GM21576 (cell line): ENCODE results near the gene CTNNA2.

Experiments used
- ATAC-seq: cut with Tn5 transposase; IDR thresholded peaks from one replicate; pipeline ENCODE4 v1.9.1; 2021; ENCODE audit warnings: mild to moderate bottlenecking, moderate library complexity; ENCODE audit not compliant: unreplicated experiment

The CTNNA2 gene

DNA sequence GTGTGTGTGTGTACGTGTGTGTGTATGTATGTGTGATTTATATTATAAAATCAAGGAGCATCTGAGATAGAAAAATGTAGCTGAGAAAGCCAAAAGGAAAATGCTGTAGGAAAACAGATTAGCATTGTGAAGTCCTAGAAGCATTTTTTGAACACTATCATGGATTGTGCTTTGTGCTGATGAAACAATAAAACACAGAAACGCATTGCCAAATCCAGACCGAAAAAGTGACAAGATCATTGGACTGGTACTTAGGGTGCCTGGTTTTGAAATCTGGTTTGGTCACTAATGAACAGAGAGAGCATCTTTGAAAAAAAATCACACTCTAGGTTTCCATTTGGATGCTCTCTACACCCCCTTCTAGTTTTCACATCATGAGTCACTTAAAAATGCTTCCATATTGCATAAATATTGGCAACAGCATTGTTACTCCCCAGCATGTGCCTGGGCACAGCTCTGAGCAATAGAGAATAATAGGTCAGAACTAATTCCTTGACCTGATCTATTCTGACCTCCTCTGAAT is 1006.3 kb downstream of the CTNNA2 start:
- ATAC-seq = no peak

DNA sequence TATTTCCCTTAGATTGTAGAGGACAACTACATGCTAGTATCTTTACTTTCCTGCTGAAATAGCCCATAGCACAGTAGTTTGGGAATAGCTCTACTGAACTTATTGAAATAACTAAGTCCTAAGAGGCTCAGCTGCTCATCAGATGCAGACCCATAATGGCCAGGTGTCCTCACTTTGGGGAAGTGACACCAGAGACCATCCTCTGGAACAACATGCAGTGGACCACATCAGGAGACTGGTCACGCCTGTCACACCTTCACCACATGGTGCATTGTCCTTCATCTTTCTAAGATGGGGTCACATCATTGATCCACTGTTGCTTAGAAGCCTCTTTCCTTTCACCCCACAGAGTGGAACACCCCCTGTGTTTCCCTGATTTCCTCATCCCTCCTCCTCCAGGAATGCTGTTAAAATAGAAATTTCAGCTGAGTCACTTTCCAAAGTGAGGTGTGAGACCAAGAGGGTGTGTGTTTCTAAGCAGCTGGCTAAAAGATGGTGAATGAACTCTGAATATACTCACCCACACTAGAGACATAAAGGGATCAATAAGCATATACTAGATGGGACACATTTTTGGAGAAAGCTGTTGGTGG is 1006.9 kb downstream of the CTNNA2 start:
- no peak for ATAC-seq

DNA sequence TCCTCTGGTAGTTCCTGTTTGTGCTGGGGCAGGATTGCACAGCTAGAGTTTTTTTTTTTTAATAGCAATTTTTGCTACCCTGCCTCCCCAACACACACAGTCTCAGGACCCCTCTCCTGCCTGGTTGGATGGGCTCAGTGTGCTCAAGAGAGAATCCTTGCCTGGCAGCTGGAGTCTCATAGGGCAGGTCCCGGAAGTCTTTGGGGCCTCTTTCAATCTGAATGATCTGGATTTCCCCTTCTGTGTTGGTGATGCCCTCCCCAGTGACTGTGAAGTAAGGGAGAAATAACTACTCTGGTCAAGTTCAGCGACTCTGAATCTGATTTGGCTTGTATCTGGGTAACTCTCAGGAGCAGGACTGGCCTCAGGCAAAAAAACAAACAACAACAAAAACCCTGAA is 1012.3 kb downstream of the CTNNA2 start:
- ATAC-seq = peak; percentile 69

DNA sequence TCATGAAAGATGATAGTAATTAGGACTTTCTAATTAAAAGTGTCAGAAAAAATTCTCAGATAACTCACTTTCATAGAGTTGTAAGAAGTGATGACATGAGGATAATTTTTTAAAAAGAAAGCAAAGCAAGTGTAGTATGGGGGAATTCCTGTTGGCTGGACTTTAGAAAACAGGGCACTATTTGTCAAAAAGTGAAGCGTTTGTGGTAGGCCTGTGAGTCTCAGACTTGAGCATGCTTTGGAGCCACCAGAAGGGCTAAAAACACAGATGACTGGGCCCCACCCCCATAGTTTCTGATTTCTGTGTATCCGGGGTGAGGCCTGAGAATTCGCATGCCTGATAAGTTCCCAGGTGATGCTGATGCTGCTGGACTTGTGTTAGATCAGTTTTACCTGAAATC is 1014.3 kb downstream of the CTNNA2 start:
- no peak for ATAC-seq

DNA sequence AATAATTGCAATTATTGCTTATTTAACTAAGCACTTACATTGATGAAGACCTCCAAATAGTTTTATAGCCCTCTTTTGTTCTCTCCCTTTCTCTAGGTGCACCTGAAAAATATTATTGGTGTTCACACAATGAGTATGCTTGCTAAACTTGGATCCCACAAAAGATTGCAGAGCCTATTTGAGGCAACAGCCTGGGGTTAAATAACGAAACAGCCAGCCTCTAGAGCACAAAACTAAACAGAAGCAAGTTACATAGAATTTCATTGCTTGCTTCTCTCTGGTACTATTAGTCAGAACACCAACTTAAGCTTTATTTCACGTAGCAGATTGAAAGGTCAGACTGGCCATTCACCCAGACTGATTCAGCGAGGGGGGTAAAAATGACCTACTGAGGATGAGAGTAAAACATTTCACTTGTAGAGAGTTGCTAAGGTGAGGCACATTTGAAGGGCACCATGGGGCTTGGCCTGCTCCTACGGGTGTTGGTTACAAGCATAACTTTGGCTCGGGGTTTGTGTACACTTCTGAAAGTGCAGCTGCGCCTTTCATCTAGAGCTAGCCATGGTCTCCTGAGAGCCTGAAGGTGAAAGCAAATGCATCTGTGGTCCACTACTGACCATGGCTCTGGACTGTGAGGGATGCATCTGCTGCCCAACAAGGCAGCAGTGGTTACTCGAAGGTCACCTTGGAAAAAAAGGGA is 1016.8 kb downstream of the CTNNA2 start:
- ATAC-seq = no peak

DNA sequence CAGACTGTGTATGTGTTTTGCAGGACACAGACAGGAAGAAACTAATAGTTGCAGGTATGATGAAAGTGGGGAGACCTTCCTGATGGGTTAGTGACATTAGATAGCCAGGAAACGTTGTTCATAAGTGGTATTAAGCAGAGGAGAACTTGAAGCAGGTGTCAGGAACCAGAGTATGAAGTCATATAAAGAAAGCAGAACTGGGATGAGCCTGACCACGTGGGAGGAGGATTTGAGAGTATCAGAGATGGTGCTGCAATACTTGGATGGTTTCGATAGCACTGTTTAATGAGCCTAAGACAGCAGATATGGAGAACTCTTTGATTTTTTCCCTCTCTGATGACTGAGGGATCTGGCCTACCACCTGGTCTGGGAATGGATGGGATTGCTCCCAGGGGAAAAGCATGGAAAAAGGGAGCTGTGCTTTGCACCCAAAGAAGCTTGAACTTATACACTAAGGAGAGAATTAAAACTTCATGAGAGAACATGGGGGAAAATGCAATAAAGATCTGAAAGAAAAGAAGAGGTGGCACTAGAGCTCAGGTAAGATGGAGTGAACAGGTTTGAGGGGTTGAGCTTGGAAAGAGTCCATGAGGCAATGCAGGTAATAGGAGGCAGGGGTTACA is 1017.7 kb downstream of the CTNNA2 start:
- ATAC-seq = peak; percentile 70

DNA sequence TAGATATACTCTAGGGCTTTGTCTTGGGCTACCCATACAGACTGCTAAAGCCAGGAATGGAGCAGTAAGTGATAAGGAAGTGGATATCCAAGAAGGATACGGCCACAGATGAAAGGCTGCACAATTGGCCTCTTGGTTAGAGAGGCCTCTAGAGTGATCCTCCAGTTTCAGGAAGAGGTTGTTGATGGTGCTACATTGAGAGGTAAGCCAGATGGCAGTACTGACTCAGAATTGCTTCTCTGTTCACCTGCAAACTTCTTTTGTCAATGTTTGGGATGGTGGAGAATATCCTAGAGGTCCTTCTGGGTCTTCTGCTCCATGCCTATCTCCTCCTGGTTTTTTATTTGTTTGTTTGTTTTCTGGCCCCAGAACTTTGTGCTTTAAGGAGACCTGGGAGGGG is 1018.5 kb downstream of the CTNNA2 start:
- no peak for ATAC-seq

DNA sequence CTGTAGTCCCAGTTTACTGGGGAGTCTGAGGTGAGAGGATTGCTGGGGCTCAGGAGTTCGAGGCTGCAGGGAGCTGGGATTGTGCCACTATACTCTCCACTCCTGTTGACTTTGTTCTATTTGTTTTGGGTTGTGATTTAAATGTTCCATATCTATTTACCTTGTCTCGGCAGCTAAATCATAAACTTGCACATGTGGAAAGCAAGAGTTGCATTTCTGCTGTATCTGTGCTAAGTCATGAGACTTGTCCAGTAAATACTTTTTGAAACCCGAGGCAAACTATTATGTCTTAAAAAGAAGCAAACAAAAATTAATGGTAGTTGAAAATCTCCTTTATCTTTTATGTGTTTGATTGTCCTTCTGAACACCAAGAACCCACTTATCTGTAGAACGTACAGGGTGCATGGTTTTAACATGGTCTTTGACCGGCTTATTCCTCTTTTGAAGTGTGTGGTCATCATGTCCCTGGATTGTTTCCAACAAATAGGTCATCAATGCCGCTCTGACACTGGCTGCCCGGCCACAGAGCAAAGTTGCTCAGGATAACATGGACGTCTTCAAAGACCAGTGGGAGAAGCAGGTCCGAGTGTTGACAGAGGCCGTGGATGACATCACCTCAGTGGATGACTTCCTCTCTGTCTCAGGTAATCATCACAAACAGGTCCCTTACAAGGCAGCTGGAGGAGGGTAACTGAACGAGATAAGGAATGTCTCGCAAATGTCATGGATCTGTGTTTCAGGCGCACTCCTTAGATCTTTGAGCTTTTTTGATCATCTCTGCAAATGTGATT is 1032.8 kb downstream of the CTNNA2 start:
- ATAC-seq = no peak

DNA sequence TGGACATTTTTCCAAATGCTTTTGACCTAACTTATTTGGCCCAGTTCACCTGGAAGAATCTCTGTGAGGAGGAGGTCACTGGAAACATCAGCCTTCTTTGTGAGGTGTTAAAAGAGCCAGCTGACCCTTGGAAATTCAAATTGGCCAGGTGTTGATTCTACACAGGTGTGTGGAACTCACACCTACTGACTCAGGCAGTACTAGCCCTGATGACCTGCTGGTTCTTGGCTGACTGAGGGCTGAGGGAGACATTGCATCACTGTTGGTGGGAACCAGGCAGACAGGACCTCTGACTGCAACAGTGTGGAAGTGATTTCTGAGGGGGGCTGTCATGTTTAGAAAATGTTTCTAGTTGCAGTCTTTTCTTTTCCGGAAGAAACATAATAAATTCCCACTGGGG is 1033.9 kb downstream of the CTNNA2 start:
- no peak for ATAC-seq

DNA sequence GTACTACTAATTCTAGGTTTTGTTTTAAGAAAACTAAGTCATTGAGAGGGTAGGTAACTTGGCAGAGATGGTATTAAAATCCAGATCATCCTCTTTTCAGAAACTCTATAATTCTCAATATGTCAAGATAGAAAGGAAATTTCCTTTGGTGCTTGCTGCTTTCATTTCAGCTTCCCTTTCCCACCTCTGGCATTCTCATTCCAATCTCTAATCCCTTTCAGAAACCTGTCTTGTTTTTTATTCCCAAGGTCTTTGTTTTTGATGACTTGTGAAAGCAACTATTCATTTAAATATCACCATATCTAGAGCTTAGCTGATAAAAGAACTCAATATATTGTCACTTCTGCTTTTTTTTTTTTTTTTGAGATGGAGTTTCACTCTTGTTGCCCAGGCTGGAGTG is 1034.5 kb downstream of the CTNNA2 start:
- no peak for ATAC-seq

DNA sequence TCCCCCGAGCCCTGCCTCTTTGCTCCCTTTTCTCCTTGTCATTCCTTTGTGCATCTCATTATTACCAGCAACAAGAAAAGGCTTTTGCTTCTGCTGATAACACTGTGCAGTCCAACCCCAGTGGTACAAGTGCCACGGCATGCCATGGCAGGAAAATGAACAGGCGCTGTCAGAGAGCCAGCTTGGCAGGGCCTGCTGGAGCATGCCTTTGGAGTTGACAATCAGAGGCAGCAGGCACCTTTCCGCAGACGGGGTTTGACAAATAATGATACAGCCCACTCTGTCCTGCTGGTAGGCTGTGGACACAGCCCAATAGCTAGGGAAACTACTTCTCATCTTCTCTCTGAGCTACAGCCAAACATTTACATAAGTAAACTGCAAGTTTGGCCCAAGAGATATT is 1035.6 kb downstream of the CTNNA2 start:
- no peak for ATAC-seq

DNA sequence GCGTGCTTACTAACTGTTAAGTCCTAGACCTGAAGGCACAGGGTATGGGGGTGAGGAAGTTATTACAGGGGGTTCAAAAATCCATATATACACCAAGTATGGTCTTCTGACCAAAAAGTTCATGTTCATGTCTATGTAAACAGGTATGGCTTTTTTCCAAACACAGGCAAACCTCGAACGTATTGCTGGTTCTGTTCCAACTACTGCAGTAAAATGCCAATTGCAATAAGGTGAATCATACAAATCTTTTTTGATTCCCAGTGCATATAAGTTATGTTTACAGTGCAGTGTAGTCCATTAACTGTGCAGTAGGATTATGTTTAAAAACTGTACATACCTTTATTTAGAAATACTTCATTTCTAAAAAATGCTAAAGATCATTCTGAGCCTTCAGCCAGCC is 1037.0 kb downstream of the CTNNA2 start:
- ATAC-seq = no peak

DNA sequence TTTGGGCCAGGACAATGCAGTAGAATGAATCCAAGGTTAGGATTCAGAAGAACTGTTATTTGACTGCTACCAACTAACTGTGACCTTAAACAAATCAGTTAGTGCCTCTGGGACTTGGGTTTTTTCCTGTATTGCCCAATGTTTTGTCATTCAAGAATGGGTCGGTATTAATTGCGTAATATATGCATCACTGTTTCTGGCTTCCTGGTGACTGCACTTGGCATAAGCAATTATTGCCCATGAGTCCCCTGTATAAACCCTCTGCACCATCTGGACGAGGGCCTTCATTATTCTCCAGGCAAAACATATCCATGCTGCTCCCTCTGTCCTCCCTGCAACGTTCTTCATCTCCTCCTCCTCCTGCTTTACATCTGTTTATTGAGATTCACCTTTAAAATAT is 1047.5 kb downstream of the CTNNA2 start:
- no peak for ATAC-seq

DNA sequence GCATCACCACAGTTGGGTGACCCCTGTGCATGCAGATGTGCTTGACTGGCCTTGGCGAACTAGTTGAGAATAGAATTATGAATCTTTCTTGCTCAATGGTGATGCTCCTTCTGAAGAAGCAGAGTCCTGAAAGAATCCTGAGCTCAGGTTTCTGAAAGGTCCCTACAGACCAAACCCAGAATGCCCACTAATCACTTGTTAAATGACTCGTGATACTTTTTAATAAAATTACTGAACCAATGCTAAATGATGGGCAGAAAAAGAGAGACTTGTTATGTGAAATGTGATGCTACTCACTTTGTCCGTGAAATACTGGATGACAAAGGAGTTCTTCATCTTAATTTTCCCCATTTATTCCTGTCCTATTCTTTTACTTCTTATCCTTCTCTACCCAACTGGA is 1055.2 kb downstream of the CTNNA2 start:
- ATAC-seq = no peak

DNA sequence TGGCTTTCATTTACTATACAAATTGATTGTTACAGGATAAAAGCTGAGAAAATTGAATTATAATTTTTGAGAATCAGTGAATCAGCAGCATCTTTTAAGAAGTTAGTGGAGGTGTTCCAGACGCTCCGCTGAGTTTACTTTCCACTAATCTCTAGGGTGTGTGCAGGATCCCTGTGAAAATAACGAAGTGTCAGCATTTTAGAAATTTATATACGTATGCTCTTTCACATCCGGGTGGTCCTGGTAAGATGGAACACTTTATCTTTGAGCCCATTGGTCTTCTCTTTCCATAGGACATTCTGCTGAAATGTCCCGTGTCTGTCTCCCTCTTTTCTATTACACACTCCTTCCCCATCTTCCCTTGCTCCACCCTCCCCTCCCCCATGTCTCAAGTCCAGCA is 1060.3 kb downstream of the CTNNA2 start:
- ATAC-seq = no peak

DNA sequence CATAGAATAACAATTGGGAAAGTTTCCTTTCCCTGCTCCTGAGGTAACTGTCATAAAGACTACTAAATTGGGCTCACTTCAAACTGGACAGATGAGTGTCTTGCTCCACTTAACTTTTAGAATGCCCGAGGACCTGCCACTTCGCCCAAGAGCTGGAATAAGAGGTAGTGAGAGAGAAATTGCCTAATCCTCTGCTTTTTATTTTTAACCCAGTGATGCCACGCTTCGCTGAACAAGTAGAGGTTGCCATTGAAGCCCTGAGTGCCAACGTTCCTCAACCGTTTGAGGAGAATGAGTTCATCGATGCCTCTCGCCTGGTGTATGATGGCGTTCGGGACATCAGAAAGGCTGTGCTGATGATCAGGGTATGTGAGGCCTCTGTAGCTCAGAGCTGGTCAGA is 1061.1 kb downstream of the CTNNA2 start:
- no peak for ATAC-seq

DNA sequence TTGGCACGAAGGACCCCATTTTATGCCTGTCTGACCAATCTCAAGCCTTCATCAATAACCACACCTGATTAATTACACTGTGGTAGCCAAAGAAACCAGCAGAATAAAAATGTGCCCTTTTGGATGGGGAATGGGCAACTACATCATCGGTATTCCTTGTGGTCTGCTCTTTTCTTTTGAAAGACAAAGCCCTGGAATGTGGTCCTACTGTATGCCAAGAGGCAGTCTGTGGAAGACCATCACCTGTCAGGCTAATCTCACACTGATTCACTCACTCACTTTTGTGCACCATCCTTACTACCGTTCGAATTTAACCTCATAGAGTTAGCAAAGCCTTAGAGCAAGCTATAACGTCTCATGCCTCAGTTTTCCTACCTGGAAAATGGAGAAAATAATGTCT is 1066.9 kb downstream of the CTNNA2 start:
- ATAC-seq = no peak

DNA sequence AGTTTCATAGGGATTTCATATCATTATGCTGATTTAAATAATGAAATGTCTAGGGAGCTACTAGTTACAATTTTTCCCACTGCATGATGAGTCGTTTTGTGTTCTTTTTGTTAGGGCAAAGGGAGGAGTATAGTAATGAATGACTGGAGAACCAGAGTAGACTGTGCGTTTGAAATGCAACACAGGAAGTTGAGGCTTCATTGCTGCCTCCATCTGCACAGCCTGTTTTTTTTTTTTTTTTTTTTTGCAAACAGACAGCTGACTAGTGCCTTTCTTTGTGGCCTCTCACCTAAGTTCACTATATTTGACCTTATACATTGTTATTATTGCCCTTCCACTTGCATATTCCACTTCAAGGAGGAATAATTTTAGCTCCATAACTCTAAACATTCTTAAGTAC is 1078.4 kb downstream of the CTNNA2 start:
- no peak for ATAC-seq

DNA sequence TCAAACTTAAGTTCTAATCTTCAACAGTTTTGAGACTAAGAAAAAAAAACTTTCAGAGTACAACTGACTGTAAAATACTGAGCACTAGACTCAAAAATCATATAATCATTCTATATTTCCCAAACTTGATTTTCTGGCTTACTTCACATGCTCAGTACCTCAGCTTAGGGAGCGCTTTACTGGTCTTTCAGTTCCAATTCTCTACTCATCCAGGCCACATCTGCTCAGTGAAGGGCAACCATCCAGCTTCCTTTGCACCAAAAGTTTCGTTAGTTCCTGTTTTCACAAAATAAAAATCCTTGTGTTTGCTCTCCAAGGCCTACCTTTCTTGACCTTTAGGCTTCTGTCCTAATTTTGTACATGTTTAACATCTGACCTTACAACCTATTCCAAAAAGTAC is 1079.3 kb downstream of the CTNNA2 start:
- ATAC-seq = no peak

DNA sequence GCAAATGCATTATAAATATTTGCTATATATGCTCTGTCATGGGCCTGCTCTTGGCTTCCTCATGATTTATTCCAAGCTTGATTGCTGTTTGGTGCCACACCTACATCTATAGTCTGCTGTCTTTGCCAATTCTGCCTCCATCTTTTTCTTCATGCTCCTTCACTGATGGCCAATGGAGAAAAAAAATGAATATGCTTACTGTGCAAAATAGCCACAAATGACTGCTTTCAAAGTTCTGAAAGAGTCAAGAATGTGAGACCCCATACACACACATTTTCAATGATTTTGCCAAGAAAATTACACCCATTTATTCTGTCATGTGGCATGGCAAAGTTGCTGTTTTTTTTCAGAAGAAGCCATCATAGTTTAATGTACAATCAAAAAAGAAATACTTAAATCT is 1097.3 kb downstream of the CTNNA2 start:
- no peak for ATAC-seq

DNA sequence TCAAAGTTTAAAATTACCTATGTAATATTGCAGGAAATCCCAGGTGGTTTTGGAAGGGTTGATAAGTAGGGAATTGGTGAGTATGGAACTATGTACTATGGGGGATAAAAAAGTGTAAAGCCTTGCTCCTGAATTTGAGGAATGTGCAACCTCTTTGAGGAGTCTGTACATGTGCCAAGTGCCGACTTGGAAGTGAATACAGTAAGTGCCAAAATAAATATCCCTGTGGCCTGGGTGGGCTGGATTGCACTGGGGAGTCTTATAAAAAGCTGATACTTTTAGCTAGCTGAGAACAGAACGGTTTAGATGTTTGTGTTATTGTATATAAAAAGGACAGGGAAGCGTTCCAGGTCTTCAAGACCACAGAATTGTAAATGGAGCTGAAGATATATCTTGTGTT is 1108.8 kb downstream of the CTNNA2 start:
- no peak for ATAC-seq

DNA sequence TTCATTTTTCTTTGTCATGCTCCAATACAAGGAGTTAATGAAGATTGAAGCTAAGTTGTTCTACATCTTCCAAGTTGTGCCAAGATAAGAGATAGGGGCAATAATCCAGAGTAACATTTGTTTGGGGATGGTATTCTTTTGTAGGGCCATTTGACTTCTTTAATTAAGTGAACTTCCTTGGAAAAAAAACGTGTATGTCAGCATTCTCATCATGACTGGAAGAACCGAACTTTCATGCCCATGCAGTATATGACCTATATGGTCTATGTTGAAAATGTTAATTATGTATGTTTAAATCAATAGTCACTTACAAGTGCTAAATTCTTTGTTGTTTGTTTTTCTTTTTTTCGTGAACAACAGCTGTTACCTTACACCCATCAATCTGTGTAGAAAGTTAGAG is 1111.2 kb downstream of the CTNNA2 start:
- ATAC-seq = no peak
